ENCODE data around the gene ESR1. TPM values are rescaled to one million over a fixed set of nuclear protein-coding genes. Genes with fewer than 3 reads are reported as not detected.

Gene ESR1
- total and polyA plus RNA-seq, 4 donors, result 0.05 to 16.1 (median 6.3) TPM

DNA sequence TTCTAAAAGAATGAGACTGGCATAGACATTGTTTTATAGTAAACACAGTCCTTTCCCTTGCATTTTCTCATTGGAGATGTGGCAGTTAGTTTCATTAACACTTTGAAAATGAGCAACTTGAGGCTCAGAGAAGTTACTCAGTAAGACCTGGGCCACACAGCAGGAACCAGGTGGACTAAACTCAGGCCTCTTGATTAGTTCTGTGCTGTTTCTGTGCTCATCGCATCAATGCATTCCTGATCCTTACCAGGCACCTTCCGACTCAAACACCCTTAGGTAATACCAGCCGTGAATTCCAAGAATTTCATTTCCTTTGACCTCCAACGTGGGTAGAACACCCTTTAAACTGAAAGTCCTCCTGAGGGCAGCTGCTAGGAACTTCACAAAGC is 362.8 kb downstream of the ESR1 start:
- Histone ChIP-seq H3K27me3 (ENCODE audit: control insufficient read depth in 4 of 4, insufficient read depth in 4 of 4, low read length in 3 of 4) (no peaks in the 10 kb centered on the region), H3K9ac (ENCODE audit: low read depth in 1 of 2, low read length in 2 of 2) (no peak overlapping the region), H3K36me3 (ENCODE audit: control insufficient read depth in 4 of 4, insufficient read depth in 3 of 4, low read depth in 1 of 4, low read length in 3 of 4) (peaks cover 2 to 44% (median 15%) of the 10 kb centered on the region in 4 donors), H3K4me3 (ENCODE audit: low read depth in 1 of 3, low read length in 3 of 3) (no peak overlapping the region), H3K9me3 (ENCODE audit: control insufficient read depth in 4 of 4, low read length in 3 of 4) (no peaks in the 10 kb centered on the region), H3K4me1 (ENCODE audit: control insufficient read depth in 4 of 4, insufficient read depth in 4 of 4, low read length in 3 of 4) (no peaks in the 10 kb centered on the region), H3K27ac (ENCODE audit: low read depth in 1 of 2, low read length in 2 of 2) (no peak overlapping the region)
- TF ChIP-seq SP1 (IDR thresholded peaks at IDR 0.05) (no peak), RXRA (IDR thresholded peaks at IDR 0.05) (no peak), FOXA2 (IDR thresholded peaks at IDR 0.05) (no peak)
- TF ChIP-seq, protein P1, sequence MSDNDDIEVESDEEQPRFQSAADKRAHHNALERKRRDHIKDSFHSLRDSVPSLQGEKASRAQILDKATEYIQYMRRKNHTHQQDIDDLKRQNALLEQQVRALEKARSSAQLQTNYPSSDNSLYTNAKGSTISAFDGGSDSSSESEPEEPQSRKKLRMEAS (IDR thresholded peaks at IDR 0.05), result no peak
- 88% methylated on average over 4 of the region's 4 CpGs for WGBS
- no peak for DNase-seq (ENCODE audit: low spot score)

DNA sequence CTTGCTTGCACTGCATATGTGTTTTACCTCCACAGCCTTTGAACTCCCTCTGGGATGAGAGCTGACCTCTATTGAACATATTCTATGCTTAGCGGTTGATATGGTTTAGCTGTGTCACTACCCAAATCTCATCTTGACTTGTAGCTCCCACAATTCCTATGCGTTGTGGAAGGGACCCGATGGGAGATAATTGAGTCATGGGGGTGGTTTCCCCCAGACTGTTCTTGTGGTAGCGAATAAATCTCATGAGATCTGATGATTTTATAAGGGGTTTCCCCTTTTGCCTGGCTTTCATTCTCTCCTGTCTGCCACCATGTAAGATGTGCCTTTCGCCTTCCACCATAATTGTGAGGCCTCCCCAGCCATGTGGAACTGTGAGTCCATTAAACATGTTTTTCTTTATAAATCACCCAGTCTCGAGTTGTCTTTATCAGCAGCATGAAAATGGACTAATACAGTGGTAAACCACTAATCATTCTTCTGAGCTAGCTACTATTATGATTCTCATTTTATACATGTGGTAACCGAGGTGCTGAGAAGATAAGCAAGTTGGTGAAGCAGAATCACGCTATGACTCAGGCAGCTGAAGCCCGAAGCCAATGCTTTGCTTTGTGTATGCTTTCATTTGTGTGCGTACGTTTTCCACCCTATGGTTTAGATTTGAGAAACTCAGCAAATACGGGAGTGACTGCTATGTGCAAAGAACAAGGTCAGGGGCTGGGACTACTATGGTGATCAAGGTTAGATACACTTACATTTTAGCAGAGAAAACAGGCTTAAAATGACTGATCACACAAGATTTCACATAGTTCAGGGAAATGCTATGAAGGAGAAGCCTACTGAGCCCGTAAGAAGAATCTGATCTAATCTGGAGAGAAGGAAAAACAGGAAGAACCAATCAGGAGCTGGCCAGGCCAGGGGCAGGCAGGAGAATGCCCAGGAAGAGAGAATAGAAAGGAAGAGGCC is 363.5 kb downstream of the ESR1 start:
- H3K36me3 ChIP-seq (ENCODE audit: control insufficient read depth in 4 of 4, insufficient read depth in 3 of 4, low read depth in 1 of 4, low read length in 3 of 4), result peaks cover 2 to 50% (median 16%) of the 10 kb centered on the region in 4 donors
- no peak for TF ChIP-seq SP1 (IDR thresholded peaks at IDR 0.05)
- no peak for TF ChIP-seq JUND (IDR thresholded peaks at IDR 0.05)
- TF ChIP-seq, protein P1 (IDR thresholded peaks at IDR 0.05), result no peak
- no peak for TF ChIP-seq RXRA (IDR thresholded peaks at IDR 0.05)
- TF ChIP-seq HNF4A (conservative IDR thresholded peaks at IDR 0.05), result no peak
- no peak for TF ChIP-seq FOXA2 (IDR thresholded peaks at IDR 0.05)
- TF ChIP-seq, protein P2, sequence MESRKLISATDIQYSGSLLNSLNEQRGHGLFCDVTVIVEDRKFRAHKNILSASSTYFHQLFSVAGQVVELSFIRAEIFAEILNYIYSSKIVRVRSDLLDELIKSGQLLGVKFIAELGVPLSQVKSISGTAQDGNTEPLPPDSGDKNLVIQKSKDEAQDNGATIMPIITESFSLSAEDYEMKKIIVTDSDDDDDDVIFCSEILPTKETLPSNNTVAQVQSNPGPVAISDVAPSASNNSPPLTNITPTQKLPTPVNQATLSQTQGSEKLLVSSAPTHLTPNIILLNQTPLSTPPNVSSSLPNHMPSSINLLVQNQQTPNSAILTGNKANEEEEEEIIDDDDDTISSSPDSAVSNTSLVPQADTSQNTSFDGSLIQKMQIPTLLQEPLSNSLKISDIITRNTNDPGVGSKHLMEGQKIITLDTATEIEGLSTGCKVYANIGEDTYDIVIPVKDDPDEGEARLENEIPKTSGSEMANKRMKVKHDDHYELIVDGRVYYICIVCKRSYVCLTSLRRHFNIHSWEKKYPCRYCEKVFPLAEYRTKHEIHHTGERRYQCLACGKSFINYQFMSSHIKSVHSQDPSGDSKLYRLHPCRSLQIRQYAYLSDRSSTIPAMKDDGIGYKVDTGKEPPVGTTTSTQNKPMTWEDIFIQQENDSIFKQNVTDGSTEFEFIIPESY (IDR thresholded peaks at IDR 0.05), result no peak
- no peak for TF ChIP-seq EGR1 (IDR thresholded peaks at IDR 0.05; ENCODE audit: low read depth in 2 of 2)
- TF ChIP-seq TAF1 (conservative IDR thresholded peaks at IDR 0.05), result no peak
- TF ChIP-seq, protein P3, sequence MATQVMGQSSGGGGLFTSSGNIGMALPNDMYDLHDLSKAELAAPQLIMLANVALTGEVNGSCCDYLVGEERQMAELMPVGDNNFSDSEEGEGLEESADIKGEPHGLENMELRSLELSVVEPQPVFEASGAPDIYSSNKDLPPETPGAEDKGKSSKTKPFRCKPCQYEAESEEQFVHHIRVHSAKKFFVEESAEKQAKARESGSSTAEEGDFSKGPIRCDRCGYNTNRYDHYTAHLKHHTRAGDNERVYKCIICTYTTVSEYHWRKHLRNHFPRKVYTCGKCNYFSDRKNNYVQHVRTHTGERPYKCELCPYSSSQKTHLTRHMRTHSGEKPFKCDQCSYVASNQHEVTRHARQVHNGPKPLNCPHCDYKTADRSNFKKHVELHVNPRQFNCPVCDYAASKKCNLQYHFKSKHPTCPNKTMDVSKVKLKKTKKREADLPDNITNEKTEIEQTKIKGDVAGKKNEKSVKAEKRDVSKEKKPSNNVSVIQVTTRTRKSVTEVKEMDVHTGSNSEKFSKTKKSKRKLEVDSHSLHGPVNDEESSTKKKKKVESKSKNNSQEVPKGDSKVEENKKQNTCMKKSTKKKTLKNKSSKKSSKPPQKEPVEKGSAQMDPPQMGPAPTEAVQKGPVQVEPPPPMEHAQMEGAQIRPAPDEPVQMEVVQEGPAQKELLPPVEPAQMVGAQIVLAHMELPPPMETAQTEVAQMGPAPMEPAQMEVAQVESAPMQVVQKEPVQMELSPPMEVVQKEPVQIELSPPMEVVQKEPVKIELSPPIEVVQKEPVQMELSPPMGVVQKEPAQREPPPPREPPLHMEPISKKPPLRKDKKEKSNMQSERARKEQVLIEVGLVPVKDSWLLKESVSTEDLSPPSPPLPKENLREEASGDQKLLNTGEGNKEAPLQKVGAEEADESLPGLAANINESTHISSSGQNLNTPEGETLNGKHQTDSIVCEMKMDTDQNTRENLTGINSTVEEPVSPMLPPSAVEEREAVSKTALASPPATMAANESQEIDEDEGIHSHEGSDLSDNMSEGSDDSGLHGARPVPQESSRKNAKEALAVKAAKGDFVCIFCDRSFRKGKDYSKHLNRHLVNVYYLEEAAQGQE (IDR thresholded peaks at IDR 0.05), result no peak
- no peak for TF ChIP-seq HNF4G (IDR thresholded peaks at IDR 0.05)
- TF ChIP-seq GABPA (IDR thresholded peaks at IDR 0.05 in 1 of 2, conservative IDR thresholded peaks at IDR 0.05 in 1 of 2), result no peak
- no peak for TF ChIP-seq NR2F2 (IDR thresholded peaks at IDR 0.05)
- no peak for TF ChIP-seq FOXA1 (IDR thresholded peaks at IDR 0.05)
- TF ChIP-seq RAD21 (IDR thresholded peaks at IDR 0.05), result no peak
- TF ChIP-seq, protein P4, sequence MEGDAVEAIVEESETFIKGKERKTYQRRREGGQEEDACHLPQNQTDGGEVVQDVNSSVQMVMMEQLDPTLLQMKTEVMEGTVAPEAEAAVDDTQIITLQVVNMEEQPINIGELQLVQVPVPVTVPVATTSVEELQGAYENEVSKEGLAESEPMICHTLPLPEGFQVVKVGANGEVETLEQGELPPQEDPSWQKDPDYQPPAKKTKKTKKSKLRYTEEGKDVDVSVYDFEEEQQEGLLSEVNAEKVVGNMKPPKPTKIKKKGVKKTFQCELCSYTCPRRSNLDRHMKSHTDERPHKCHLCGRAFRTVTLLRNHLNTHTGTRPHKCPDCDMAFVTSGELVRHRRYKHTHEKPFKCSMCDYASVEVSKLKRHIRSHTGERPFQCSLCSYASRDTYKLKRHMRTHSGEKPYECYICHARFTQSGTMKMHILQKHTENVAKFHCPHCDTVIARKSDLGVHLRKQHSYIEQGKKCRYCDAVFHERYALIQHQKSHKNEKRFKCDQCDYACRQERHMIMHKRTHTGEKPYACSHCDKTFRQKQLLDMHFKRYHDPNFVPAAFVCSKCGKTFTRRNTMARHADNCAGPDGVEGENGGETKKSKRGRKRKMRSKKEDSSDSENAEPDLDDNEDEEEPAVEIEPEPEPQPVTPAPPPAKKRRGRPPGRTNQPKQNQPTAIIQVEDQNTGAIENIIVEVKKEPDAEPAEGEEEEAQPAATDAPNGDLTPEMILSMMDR (IDR thresholded peaks at IDR 0.05; ENCODE audit: low read depth, low read length, missing input control), result no peak
- TF ChIP-seq YY1 (IDR thresholded peaks at IDR 0.05), result no peak
- H3K9me3 ChIP-seq (ENCODE audit: control insufficient read depth in 4 of 4, low read length in 3 of 4), result no peaks in the 10 kb centered on the region
- no peak for DNase-seq (ENCODE audit: low spot score)
- no peaks in the 10 kb centered on the region for H3K4me1 ChIP-seq (ENCODE audit: control insufficient read depth in 4 of 4, insufficient read depth in 4 of 4, low read length in 3 of 4)
- H3K9ac ChIP-seq (ENCODE audit: low read depth in 1 of 2, low read length in 2 of 2), result no peak overlapping the region
- no peak overlapping the region for H3K27ac ChIP-seq (ENCODE audit: low read depth in 1 of 2, low read length in 2 of 2)
- H3K4me3 ChIP-seq (ENCODE audit: low read depth in 1 of 3, low read length in 3 of 3), result no peak overlapping the region
- 84% methylated on average over 13 of the region's 13 CpGs for WGBS
- no peaks in the 10 kb centered on the region for H3K27me3 ChIP-seq (ENCODE audit: control insufficient read depth in 4 of 4, insufficient read depth in 4 of 4, low read length in 3 of 4)
